GM13977 (cell line): ENCODE measurements around the gene ARPC2.

Experiments used
- DNase-seq: peaks from one replicate; pipeline ENCODE4 v3.0.0; 2012; ENCODE audit warnings: low spot score
- in situ Hi-C: fragments of 300-500 bp; cut with MboI; formaldehyde crosslinking; loops from one replicate; pipeline ENCODE4 v1.12.0; 2022; ENCODE audit warnings: low sequenced_read_pairs, low pct_unique_long_range_greater_than_20kb, mixed read lengths, inconsistent platforms; ENCODE audit not compliant: unreplicated experiment
- TF ChIP-seq, protein P1 (sequence below): IDR thresholded peaks from 2 replicates; pipeline ENCODE4 v1.5.1; 2012; ENCODE audit warnings: mild to moderate bottlenecking, control low read depth; ENCODE audit not compliant: insufficient read depth; ENCODE audit errors: extremely low read depth, missing control alignments

ARPC2 gene

DNA sequence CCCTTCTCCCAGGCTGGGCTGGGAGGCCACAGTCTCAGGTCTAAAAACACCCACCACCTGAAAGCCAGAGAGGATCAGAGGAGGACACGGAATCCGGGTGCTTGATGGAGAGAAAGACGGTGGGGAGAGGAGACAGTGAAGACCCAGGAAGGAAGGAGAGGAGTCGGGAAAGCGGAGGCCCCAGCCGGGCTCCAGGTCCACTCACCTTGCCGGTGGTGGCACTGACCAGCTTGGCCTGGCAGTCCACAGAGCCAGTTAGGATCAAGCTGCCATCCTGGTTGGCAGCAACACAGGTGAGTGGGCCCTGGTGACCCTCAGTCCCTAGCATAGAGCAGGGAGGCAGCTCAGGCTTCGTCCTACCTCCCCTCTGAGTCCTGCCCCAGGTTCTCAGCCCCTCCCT, 48.6 kb downstream of the ARPC2 start:
- TF ChIP-seq, protein P1, sequence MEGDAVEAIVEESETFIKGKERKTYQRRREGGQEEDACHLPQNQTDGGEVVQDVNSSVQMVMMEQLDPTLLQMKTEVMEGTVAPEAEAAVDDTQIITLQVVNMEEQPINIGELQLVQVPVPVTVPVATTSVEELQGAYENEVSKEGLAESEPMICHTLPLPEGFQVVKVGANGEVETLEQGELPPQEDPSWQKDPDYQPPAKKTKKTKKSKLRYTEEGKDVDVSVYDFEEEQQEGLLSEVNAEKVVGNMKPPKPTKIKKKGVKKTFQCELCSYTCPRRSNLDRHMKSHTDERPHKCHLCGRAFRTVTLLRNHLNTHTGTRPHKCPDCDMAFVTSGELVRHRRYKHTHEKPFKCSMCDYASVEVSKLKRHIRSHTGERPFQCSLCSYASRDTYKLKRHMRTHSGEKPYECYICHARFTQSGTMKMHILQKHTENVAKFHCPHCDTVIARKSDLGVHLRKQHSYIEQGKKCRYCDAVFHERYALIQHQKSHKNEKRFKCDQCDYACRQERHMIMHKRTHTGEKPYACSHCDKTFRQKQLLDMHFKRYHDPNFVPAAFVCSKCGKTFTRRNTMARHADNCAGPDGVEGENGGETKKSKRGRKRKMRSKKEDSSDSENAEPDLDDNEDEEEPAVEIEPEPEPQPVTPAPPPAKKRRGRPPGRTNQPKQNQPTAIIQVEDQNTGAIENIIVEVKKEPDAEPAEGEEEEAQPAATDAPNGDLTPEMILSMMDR, result no peak
- in situ Hi-C loops, result no loop called here
- DNase-seq, result no peak

DNA sequence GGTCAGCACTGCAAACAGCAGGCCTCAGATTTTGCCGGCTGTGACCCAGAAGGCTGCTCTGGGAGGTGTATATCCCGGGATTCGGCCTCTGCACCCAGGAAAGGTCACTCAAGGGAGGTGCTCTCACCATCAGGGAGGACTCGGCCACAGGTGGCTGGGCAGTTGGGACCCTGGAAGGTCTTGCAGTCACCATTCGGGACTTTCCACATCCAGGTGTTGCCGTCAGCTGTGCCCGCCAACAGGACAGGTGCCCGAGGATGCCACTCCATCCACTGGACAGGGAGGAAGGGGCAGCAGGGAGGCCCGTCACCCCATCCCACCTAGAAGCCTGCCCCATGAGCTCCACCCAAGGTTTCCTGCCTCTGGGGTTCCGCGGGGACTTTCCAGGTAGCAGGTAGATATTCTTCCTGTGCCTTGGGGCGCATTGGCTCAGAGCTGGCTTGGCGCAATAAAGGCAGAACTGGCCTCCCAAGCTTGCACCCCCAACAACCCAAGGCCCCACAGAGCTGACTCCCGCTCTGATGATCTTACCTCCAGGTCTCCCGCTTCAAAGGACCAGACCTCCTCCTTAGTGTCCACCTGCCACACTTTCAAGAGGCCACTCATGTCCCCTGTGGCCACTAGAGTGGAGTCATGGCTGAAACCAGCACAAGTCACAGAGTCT, 49.5 kb downstream of the ARPC2 start:
- in situ Hi-C loops, result no loop called here
- DNase-seq, result no peak
- TF ChIP-seq, protein P1, result no peak

DNA sequence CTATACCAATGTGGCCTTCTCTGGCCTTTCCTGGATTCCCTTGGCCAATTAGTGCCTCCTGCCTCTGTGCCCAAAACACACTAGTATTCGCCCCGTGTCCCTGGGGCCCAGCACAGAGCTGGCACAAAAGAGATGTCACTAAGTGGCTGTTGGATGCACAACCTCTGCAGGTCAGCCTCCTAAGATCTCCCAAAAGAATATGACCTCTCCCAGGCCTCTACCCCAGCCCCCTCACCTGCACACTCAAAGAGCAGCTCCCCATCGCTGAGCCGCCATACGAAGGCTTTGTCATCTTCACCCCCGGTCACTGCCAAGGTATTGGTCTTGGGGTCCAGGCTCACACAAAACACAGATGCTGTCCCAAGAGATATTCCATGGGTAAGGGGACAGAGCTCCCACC, 50.3 kb downstream of the ARPC2 start:
- DNase-seq, result no peak
- TF ChIP-seq, protein P1, result no peak
- in situ Hi-C loops, result no loop called here

DNA sequence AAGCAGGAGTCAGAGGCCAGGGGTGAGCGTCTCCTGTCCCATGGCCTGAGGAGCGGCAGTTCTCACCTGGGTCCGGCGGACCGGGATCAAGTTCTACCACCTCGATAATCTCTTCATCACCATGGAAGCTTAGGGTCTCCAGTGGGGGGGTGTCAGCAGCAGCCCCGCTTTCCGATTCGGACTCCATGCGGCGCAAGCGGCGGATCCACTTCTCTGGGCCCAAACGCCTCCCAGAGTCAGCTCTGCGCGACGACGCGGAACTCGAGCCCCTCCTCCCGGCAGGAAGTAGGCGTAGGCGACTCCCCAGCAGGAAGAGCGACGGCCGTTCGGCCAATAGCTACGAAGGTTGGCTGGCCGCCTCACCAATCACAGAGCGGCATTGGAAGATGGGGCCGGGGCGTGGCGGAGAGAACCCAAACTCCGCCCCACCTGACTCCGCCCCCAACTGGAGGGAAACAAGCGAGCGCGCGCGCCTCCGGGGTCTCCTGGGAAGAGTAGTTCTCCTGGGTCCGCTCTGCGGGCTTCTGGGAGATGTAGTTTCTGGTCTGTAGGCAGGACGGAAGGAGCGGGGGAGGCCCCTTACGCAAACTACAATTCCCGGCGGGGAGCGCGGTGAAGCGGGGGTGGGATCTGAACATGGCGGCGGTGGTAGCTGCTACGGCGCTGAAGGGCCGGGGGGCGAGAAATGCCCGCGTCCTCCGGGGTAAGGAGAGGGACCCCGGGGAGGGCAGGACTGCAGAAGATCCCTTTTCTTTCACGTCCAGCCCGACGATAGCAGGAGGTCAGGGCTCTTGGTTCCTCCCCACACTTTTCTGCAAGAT, 53.1 kb downstream of the ARPC2 start, which contains the start of the genes AAMP and PNKD:
Gene AAMP, minus strand, starts transcription at position 238 of the 821 bp plus-strand sequence. Its CDS starts 51 bp downstream, at position 187.
Gene PNKD, plus strand, starts transcription at position 620 of the 821 bp plus-strand sequence. Its CDS starts 17 bp downstream, at position 637.
- in situ Hi-C loops, result no loop called here
- peak; percentile 98 for DNase-seq
- TF ChIP-seq, protein P1, result no peak

DNA sequence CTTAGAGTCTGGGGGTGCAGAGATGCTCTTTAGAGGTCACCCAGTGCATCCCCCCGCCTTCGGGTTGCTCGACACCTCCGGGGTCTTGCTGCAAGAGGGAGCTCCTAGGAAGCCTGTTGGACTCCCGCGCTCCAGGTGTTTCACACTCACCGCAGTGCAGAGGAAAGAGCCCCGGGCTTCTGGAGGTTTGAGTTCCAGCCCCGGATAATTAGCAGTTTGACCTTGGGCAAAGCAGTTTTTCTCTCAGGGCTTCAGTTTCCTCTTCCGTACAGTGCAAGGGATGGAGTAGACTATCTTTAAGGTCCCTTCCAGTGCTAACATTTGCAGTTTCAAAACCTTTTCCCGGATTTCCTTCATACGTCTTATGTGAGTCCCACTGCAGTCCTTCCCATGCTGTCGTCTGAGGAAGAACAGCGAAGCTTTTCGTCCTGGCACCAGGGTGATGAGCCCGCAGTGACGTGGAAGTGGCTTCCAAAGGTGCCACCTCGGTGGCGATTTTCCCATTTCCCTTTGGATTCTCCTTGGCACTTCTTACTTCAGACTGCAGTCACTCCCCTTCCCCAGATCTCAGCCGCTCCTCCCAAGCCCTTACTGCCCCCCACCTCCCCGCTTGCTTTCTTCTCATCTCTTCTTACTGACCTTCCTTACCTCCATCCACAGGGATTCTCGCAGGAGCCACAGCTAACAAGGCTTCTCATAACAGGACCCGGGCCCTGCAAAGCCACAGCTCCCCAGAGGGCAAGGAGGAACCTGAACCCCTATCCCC, 53.9 kb downstream of the ARPC2 start:
- TF ChIP-seq, protein P1, result no peak
- in situ Hi-C loops, result no loop called here
- no peak for DNase-seq

DNA sequence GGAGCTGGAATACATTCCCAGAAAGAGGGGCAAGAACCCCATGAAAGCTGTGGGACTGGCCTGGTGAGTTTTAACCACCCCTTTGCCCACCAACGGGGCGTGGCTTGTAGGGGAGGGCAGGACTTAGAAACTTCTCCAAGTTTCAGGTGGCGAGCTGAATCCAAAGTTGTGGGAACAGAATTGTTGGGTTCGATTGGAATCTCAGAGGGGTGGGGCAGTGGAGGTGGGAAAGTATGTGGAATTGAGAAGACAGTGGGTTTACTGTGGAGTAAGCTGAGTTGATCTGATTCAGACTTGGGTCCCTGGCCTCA, 54.5 kb downstream of the ARPC2 start:
- in situ Hi-C loops, result no loop called here
- DNase-seq, result no peak
- TF ChIP-seq, protein P1, result no peak
